NCI-H460 (cell line): ENCODE results near the gene DCDC1. TPM values are rescaled to one million over a fixed set of nuclear protein-coding genes. Genes with fewer than 3 reads are reported as not detected.

Source experiments
- total RNA-seq: library from RNA; depleted of rRNA; stranded (reverse); fragments of >200 nt; shearing (Covaris generic); gene quantifications from 2 replicates; pipeline ENCODE4 v1.2.3, GENCODE V29; 2014; rRNA removed

DCDC1 gene
- total RNA-seq, 1 experiment from 2014 or later, result 0.05 TPM

Other genes with a start within 250 kb of the DCDC1 start
- 21.8 and 21.9 TPM in 2 replicates for gene DNAJC24, start 121 bp upstream of the DCDC1 start, total RNA-seq
- 30.2 and 33.8 TPM in 2 replicates for gene IMMP1L, start 139.9 kb upstream of the DCDC1 start, total RNA-seq
- 18.5 and 21.6 TPM in 2 replicates for gene ELP4, start 140.0 kb upstream of the DCDC1 start, total RNA-seq